Neutrophil (primary cell): Measurements from ENCODE around the gene OR8A1.

Experiments
- H3K27ac ChIP-seq: fragments of 200-600 bp; sonication (generic); 2 replicates; pipeline ENCODE4 v1.5.1; 2016; ENCODE audit warnings: mild to moderate bottlenecking, moderate library complexity
- H3K27me3 ChIP-seq: fragments of 200-600 bp; sonication (generic); 2 replicates; pipeline ENCODE4 v1.6.0; 2016; ENCODE audit warnings: mild to moderate bottlenecking
- H3K36me3 ChIP-seq: fragments of 200-600 bp; sonication (generic); 2 replicates; pipeline ENCODE4 v1.5.1; 2017
- H3K4me1 ChIP-seq, 2 experiments: fragments of 200-600 bp in 1 of 2; sonication (generic) in 1 of 2; 1 replicate in 1 of 2; 2 replicates in 1 of 2; pipeline versions ENCODE4 v1.5.1 to v1.6.1; 2013 to 2016; ENCODE audit warnings: low read depth in 1 of 2, low read length in 1 of 2, mild to moderate bottlenecking in 1 of 2, moderate library complexity in 1 of 2; ENCODE audit not compliant: control insufficient read depth in 1 of 2, insufficient read depth in 1 of 2
- H3K4me3 ChIP-seq, 2 experiments: fragments of 200-600 bp in 1 of 2; sonication (generic) in 1 of 2; 1 replicate in 1 of 2; 2 replicates in 1 of 2; pipeline ENCODE4 v1.5.1; 2013 to 2016; ENCODE audit warnings: low read depth in 1 of 2, low read length in 1 of 2, mild to moderate bottlenecking in 1 of 2, moderate library complexity in 1 of 2
- H3K9me3 ChIP-seq: fragments of 200-600 bp; sonication (generic); 2 replicates; pipeline ENCODE4 v1.5.1; 2016
- CTCF ChIP-seq: fragments of 200-600 bp; sonication (generic); IDR thresholded peaks from 2 replicates; pipeline ENCODE4 v1.5.1; 2016; ENCODE audit warnings: antibody characterized with exemption

OR8A1 gene

GRCh38 chr11:124551987-124552386 is 17.8 kb upstream of the OR8A1 start:
- Histone ChIP-seq H3K9me3 (no peaks in the 10 kb centered on the region), H3K27me3 (no peaks in the 10 kb centered on the region), H3K4me1 (no peaks in the 10 kb centered on the region), H3K27ac (no peak overlapping the region), H3K36me3 (no peaks in the 10 kb centered on the region), H3K4me3 (no peak overlapping the region)
- no peak for TF ChIP-seq CTCF

GRCh38 chr11:124556828-124557227 is 13.0 kb upstream of the OR8A1 start:
- Histone ChIP-seq H3K27me3 (peaks cover 3% of the 10 kb centered on the region), H3K27ac (no peak overlapping the region), H3K4me3 (no peak overlapping the region), H3K9me3 (no peaks in the 10 kb centered on the region), H3K4me1 (no peaks in the 10 kb centered on the region), H3K36me3 (no peaks in the 10 kb centered on the region)
- no peak for TF ChIP-seq CTCF

- no peaks in the 10 kb centered on the region for H3K36me3 ChIP-seq
- H3K27ac ChIP-seq, result no peak overlapping the region
- H3K9me3 ChIP-seq, result no peaks in the 10 kb centered on the region
- TF ChIP-seq CTCF, result no peak
- H3K4me3 ChIP-seq, result no peak overlapping the region
- no peaks in the 10 kb centered on the region for H3K4me1 ChIP-seq
- H3K27me3 ChIP-seq, result no peaks in the 10 kb centered on the region
These were observed 363 bp downstream of the OR8A1 start for GRCh38 chr11:124570160-124570559.

GRCh38 chr11:124577716-124578427 is 8.1 kb downstream of the OR8A1 start:
- Histone ChIP-seq H3K9me3 (no peaks in the 10 kb centered on the region), H3K27ac (no peak overlapping the region), H3K4me1 (no peaks in the 10 kb centered on the region), H3K36me3 (no peaks in the 10 kb centered on the region), H3K4me3 (no peak overlapping the region), H3K27me3 (peaks cover 5% of the 10 kb centered on the region)
- no peak for TF ChIP-seq CTCF

- H3K4me3 ChIP-seq, result no peak overlapping the region
- TF ChIP-seq CTCF, result no peak
- no peaks in the 10 kb centered on the region for H3K9me3 ChIP-seq
- H3K27me3 ChIP-seq, result peaks cover 6% of the 10 kb centered on the region
- H3K4me1 ChIP-seq, result no peaks in the 10 kb centered on the region
- no peak overlapping the region for H3K27ac ChIP-seq
- no peaks in the 10 kb centered on the region for H3K36me3 ChIP-seq
These were observed 9.0 kb downstream of the OR8A1 start for GRCh38 chr11:124578761-124579160.
